ENCODE data around the gene GLDN.

Gene GLDN

GRCh38 chr15:51341366-51342226, at the start of gene GLDN:
GLDN (plus strand) TSS chr15:51341655; CDS start chr15:51341685, 30 bp downstream.
- in situ Hi-C loops (cut with MboI; ENCODE audit: low sequenced_read_pairs), result no loop called here

DNA sequence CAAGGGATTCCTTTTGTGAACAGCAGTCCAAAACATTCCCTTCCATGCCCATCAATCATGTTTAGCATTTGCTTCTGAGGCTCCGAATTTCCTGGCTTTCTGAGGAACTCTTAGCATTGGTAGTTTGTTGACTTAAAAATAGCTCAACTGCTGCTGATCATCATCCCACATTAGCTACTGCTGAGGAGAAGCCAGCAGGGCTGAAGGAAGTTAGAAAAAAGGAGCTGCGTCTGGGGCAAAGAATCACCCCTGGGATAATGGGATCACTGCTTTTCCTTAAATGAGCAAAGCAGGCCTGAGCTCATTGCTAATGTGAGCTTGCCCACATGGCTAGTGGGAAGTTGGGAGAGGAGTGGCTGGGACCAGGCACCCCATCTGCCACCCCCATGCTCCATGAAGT, 42.8 kb upstream of the GLDN start:
- in situ Hi-C loops (cut with MboI; ENCODE audit: low sequenced_read_pairs), result no loop called here

GRCh38 chr15:51299187-51300015, 42.1 kb upstream of the GLDN start:
- in situ Hi-C loops (cut with MboI; ENCODE audit: low sequenced_read_pairs), result no loop called here

- in situ Hi-C loops (cut with MboI; ENCODE audit: low sequenced_read_pairs), result no loop called here
Observed at GRCh38 chr15:51302480-51302879, 39.0 kb upstream of the GLDN start.

- in situ Hi-C loops (cut with MboI; ENCODE audit: low sequenced_read_pairs), result no loop called here
Observed at GRCh38 chr15:51303462-51303980, 37.9 kb upstream of the GLDN start.

DNA sequence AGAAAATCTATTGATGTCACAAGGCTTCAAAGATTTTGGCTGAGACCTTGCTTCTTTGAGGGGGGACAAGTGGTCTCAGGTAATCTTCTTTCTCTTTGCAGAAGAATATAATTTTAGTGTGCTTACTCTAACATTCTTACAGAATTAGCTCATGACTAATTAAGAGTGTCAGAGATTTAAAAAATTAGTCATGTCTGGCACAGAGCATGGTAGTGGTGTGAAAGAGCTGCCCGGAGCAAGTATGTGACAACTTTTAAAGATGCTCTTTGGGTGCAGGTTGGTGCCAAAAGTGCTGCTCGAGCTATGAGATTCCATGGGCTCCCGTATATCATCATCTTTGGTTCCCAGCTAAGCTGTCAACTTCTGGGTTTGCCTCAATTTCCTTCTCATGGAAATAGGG, 34.1 kb upstream of the GLDN start:
- in situ Hi-C loops (cut with MboI; ENCODE audit: low sequenced_read_pairs), result no loop called here

- in situ Hi-C loops (cut with MboI; ENCODE audit: low sequenced_read_pairs), result no loop called here
Observed at GRCh38 chr15:51307811-51308210, 33.6 kb upstream of the GLDN start.

DNA sequence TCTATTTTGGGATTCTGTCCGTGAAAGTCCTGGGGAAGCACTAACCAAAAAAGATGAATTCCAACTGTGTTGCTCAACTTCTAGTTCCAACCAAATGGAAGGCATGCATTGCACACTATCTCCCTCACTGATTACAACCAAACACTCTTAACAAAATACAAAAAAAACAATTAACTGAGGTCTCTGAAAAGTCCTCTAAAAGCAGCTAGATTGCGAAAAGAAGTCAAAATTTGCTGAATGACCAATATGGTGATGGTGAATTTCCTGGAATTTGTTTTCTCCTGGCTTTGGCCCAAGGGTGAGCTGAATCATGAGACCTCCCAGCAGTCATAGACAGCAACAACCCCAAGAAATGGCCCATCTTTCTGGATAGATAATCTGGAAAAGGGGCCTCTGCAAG, 31.4 kb upstream of the GLDN start:
- in situ Hi-C loops (cut with MboI; ENCODE audit: low sequenced_read_pairs), result no loop called here

DNA sequence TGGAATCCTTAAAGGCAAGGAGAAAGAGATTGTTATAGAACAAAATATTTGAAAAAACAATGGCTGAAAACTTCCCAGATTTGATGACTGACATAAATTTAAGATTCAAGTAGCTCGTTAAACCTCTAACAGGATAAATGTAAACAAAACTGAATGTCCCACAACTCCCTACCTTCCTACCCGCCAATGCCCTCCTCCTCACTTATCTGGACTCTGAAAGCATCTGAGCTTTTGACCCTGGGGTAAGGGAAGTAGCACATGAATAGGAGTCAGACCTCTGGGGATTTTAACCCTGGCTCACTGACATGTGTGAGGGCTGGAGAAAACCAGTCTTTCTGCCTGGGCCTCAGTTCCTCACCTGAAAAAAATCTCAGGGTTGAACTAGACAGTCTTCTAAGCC, 29.9 kb upstream of the GLDN start:
- in situ Hi-C loops (cut with MboI; ENCODE audit: low sequenced_read_pairs), result no loop called here

- in situ Hi-C loops (cut with MboI; ENCODE audit: low sequenced_read_pairs), result no loop called here
Observed at GRCh38 chr15:51312166-51313073, 29.0 kb upstream of the GLDN start.

- in situ Hi-C loops (cut with MboI; ENCODE audit: low sequenced_read_pairs), result no loop called here
Observed at GRCh38 chr15:51313074-51313393, 28.4 kb upstream of the GLDN start.

GRCh38 chr15:51313644-51314280, 27.7 kb upstream of the GLDN start:
- in situ Hi-C loops (cut with MboI; ENCODE audit: low sequenced_read_pairs), result no loop called here

DNA sequence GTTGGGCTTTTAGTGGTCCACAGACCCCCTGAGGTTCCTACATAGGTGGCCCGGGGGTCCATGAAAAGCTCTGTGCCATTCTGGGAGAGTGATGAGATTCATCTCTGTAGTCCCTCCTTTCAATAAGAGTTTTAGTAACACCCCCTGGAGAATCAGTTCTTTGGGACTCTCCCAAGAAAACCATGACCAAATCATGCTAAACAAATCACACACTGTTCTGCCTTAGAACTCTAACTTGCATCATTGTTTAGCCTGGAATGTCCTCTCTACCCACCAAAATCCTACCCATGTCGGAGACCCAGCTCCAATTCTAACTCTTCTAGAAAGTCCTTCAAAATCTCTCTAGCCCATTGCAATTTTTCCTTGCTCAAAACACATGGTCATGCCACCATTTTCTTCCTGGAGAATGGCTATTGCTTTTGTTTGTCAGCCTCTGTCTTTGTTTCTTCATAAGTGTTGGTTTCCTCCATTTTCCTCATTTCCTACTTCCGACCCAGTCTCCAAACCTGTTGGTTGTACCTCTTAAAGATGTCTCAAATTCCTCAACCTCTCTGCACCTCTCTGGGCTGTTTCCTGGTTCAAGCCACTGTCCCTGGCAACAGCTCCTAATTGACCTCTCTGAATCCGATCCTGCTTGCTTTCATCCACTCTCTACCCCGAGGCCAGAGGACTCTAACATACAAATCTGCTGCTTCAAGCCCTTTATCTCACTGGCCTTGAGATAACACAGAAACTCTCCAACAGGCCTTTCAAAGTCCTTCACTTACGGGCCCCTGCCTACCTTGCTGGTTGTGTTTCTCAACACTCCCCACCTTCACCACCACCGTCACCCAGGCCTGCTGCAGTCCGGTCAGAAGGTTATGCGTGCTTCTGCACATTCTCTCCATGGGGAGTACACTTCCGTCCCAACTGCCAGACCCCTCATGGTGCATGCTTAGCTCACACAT, 26.8 kb upstream of the GLDN start:
- in situ Hi-C loops (cut with MboI; ENCODE audit: low sequenced_read_pairs), result no loop called here

GRCh38 chr15:51315726-51316125, 25.7 kb upstream of the GLDN start:
- in situ Hi-C loops (cut with MboI; ENCODE audit: low sequenced_read_pairs), result no loop called here

GRCh38 chr15:51316636-51317035, 24.8 kb upstream of the GLDN start:
- in situ Hi-C loops (cut with MboI; ENCODE audit: low sequenced_read_pairs), result no loop called here

DNA sequence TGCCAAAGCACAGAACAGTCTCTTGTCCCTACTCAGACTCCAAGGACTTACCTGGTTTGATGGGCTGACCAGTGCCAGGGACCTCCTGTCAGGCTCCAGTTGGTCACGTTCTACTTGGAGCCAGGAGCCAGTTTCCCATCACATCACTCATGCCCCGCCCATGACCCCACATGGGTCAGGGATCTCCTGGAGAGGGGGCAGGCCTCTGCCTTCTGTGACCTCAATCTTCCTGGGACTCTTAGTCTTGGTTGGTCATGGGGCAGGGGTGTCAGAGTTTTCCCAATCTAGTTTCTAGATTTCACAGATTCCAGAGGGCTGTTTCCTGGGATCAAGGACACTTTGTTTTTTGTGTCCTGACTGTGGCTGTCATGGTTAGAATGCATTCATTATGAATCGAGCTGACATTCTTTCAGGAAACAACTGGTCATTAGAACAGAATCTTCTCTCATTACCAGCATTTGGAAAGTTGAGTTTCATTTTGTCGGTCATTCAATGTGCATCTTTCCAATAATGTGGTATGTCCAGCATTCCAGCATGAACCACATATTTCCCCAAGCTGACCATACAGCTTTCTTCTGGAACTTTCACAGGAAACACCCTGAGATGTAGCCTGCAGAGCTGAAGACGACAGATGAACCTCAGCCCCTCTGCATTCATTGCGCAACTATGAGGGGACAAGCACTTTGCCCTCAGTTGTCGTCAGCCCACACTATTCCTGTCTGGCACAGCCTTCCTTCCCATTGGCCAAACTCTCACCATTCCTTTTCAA, 22.9 kb upstream of the GLDN start:
- in situ Hi-C loops (cut with MboI; ENCODE audit: low sequenced_read_pairs), result no loop called here

DNA sequence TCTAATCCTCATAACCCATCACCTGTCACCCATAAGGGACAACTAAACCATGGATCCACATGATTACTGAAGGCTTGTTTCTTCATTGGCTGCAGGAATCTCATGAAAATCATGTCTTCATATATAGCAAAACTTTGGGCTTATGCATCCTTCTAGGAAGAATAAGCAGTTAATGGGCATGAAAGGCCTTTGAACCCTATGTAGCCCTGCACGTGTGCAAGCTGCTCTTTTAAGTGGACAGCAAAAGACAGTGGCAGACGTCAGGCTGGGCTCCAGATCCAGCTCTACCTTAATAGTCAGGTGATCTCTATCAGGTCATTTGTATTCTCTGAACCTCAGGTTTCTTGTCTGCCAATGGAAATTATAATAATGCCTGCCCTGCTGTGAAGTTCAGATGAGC, 21.9 kb upstream of the GLDN start:
- in situ Hi-C loops (cut with MboI; ENCODE audit: low sequenced_read_pairs), result no loop called here

DNA sequence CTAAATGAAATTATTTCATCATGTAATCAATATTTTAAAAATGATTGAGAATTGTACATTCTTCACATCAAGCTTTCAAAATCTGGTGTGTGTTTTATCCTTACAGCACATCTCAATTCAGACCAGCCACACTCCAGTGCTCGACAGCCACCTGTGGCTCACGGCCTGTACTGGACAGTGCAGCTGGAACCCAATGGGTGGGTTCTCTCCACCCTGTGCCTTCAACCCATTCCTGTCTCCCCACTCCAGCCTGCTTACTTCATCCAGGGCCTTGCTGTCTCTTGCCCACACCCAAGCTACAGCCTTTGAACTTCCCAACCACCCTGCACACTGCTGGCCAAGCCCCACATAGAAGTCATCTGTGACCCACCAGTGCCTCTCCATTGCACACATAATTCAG, 20.6 kb upstream of the GLDN start:
- in situ Hi-C loops (cut with MboI; ENCODE audit: low sequenced_read_pairs), result no loop called here

- in situ Hi-C loops (cut with MboI; ENCODE audit: low sequenced_read_pairs), result no loop called here
Observed at GRCh38 chr15:51321316-51321715, 20.1 kb upstream of the GLDN start.
